Mucosa of stomach (tissue), 1 donor: ENCODE data around the gene MOCOS.

ENCODE experiments used
- H3K27me3 ChIP-seq: one replicate; pipeline ENCODE4 v1.7.0; 2013; ENCODE audit warnings: mild to moderate bottlenecking, low read length; ENCODE audit not compliant: control insufficient read depth, insufficient read depth
- H3K36me3 ChIP-seq: one replicate; pipeline ENCODE4 v1.7.0; 2013; ENCODE audit warnings: low read length; ENCODE audit not compliant: control insufficient read depth, insufficient read depth
- H3K4me1 ChIP-seq: one replicate; pipeline ENCODE4 v1.7.0; 2013; ENCODE audit warnings: mild to moderate bottlenecking, low read length; ENCODE audit not compliant: control insufficient read depth, insufficient read depth
- H3K4me3 ChIP-seq: one replicate; pipeline ENCODE4 v1.7.0; 2013; ENCODE audit warnings: low read length
- H3K9ac ChIP-seq: one replicate; pipeline ENCODE4 v1.7.0; 2013; ENCODE audit warnings: mild to moderate bottlenecking, low read length, moderate library complexity
- H3K9me3 ChIP-seq: one replicate; pipeline ENCODE4 v1.7.0; 2013; ENCODE audit warnings: mild to moderate bottlenecking, low read length, moderate library complexity; ENCODE audit not compliant: control insufficient read depth
- donor health status: Pancreatic carcinoma.

The MOCOS gene

GRCh38 chr18:36256094-36256493, 68.8 kb downstream of the MOCOS start:
- H3K27me3 ChIP-seq: no peaks in the 10 kb centered on the region
- H3K9ac ChIP-seq: no peak overlapping the region
- no peaks in the 10 kb centered on the region for H3K36me3 ChIP-seq
- no peaks in the 10 kb centered on the region for H3K9me3 ChIP-seq
- no peaks in the 10 kb centered on the region for H3K4me1 ChIP-seq
- H3K4me3 ChIP-seq: no peak overlapping the region

GRCh38 chr18:36262971-36263370, 75.7 kb downstream of the MOCOS start:
- no peak overlapping the region for H3K4me3 ChIP-seq
- H3K36me3 ChIP-seq: no peaks in the 10 kb centered on the region
- no peaks in the 10 kb centered on the region for H3K4me1 ChIP-seq
- H3K9ac ChIP-seq: no peak overlapping the region
- H3K27me3 ChIP-seq: no peaks in the 10 kb centered on the region
- no peaks in the 10 kb centered on the region for H3K9me3 ChIP-seq

- no peaks in the 10 kb centered on the region for H3K27me3 ChIP-seq
- no peaks in the 10 kb centered on the region for H3K36me3 ChIP-seq
- H3K4me3 ChIP-seq: no peak overlapping the region
- no peaks in the 10 kb centered on the region for H3K4me1 ChIP-seq
- H3K9ac ChIP-seq: no peak overlapping the region
- no peaks in the 10 kb centered on the region for H3K9me3 ChIP-seq
These were observed 77.0 kb downstream of the MOCOS start for GRCh38 chr18:36264283-36264682.

- no peaks in the 10 kb centered on the region for H3K4me1 ChIP-seq
- no peak overlapping the region for H3K9ac ChIP-seq
- H3K36me3 ChIP-seq: no peaks in the 10 kb centered on the region
- no peaks in the 10 kb centered on the region for H3K27me3 ChIP-seq
- no peak overlapping the region for H3K4me3 ChIP-seq
- H3K9me3 ChIP-seq: no peaks in the 10 kb centered on the region
These were observed 77.7 kb downstream of the MOCOS start for GRCh38 chr18:36265015-36265414.

GRCh38 chr18:36269157-36269556, 81.9 kb downstream of the MOCOS start:
- H3K9ac ChIP-seq: no peak overlapping the region
- H3K4me1 ChIP-seq: no peaks in the 10 kb centered on the region
- no peaks in the 10 kb centered on the region for H3K36me3 ChIP-seq
- no peaks in the 10 kb centered on the region for H3K9me3 ChIP-seq
- H3K27me3 ChIP-seq: no peaks in the 10 kb centered on the region
- H3K4me3 ChIP-seq: no peak overlapping the region

- Histone ChIP-seq H3K4me3 (no peak overlapping the region), H3K9me3 (no peaks in the 10 kb centered on the region), H3K27me3 (no peaks in the 10 kb centered on the region), H3K36me3 (no peaks in the 10 kb centered on the region), H3K9ac (no peak overlapping the region), H3K4me1 (no peaks in the 10 kb centered on the region)
These were observed 83.9 kb downstream of the MOCOS start for GRCh38 chr18:36271153-36271552.

GRCh38 chr18:36273347-36273746, 86.0 kb downstream of the MOCOS start:
- H3K9ac ChIP-seq: no peak overlapping the region
- no peaks in the 10 kb centered on the region for H3K4me1 ChIP-seq
- no peak overlapping the region for H3K4me3 ChIP-seq
- H3K27me3 ChIP-seq: no peaks in the 10 kb centered on the region
- H3K9me3 ChIP-seq: no peaks in the 10 kb centered on the region
- H3K36me3 ChIP-seq: no peaks in the 10 kb centered on the region

GRCh38 chr18:36274083-36274715, 86.9 kb downstream of the MOCOS start:
- H3K36me3 ChIP-seq: no peaks in the 10 kb centered on the region
- H3K9me3 ChIP-seq: no peaks in the 10 kb centered on the region
- H3K4me3 ChIP-seq: no peak overlapping the region
- H3K9ac ChIP-seq: no peak overlapping the region
- H3K4me1 ChIP-seq: no peaks in the 10 kb centered on the region
- no peaks in the 10 kb centered on the region for H3K27me3 ChIP-seq

- Histone ChIP-seq H3K27me3 (no peaks in the 10 kb centered on the region), H3K9ac (no peak overlapping the region), H3K4me3 (no peak overlapping the region), H3K9me3 (no peaks in the 10 kb centered on the region), H3K36me3 (no peaks in the 10 kb centered on the region), H3K4me1 (no peaks in the 10 kb centered on the region)
These were observed 88.3 kb downstream of the MOCOS start for GRCh38 chr18:36275561-36275960.

- H3K4me3 ChIP-seq: no peak overlapping the region
- H3K9ac ChIP-seq: no peak overlapping the region
- H3K36me3 ChIP-seq: no peaks in the 10 kb centered on the region
- H3K27me3 ChIP-seq: no peaks in the 10 kb centered on the region
- no peaks in the 10 kb centered on the region for H3K9me3 ChIP-seq
- H3K4me1 ChIP-seq: no peaks in the 10 kb centered on the region
These were observed 91.7 kb downstream of the MOCOS start for GRCh38 chr18:36279001-36279400.

GRCh38 chr18:36281936-36282335, 94.6 kb downstream of the MOCOS start:
- H3K9me3 ChIP-seq: no peaks in the 10 kb centered on the region
- no peaks in the 10 kb centered on the region for H3K4me1 ChIP-seq
- H3K27me3 ChIP-seq: no peaks in the 10 kb centered on the region
- no peaks in the 10 kb centered on the region for H3K36me3 ChIP-seq
- no peak overlapping the region for H3K9ac ChIP-seq
- H3K4me3 ChIP-seq: no peak overlapping the region

GRCh38 chr18:36283448-36283847, 96.2 kb downstream of the MOCOS start:
- Histone ChIP-seq H3K9ac (no peak overlapping the region), H3K36me3 (no peaks in the 10 kb centered on the region), H3K27me3 (no peaks in the 10 kb centered on the region), H3K4me3 (no peak overlapping the region), H3K9me3 (no peaks in the 10 kb centered on the region), H3K4me1 (no peaks in the 10 kb centered on the region)

GRCh38 chr18:36284268-36284667, 97.0 kb downstream of the MOCOS start:
- Histone ChIP-seq H3K36me3 (no peaks in the 10 kb centered on the region), H3K4me1 (no peaks in the 10 kb centered on the region), H3K27me3 (no peaks in the 10 kb centered on the region), H3K9ac (no peak overlapping the region), H3K4me3 (no peak overlapping the region), H3K9me3 (no peaks in the 10 kb centered on the region)
